NT2/D1 (cell line): ENCODE data around the gene MRPL34.

Source experiments
- YY1 ChIP-seq: IDR thresholded peaks from 2 replicates; pipeline ENCODE4 v1.6.1; 2011; ENCODE audit not compliant: insufficient read length, insufficient read depth
- ZNF274 ChIP-seq: IDR thresholded peaks from 2 replicates; pipeline ENCODE4 v1.6.1; 2011; ENCODE audit warnings: mild to moderate bottlenecking, low read depth, low read length

DNA sequence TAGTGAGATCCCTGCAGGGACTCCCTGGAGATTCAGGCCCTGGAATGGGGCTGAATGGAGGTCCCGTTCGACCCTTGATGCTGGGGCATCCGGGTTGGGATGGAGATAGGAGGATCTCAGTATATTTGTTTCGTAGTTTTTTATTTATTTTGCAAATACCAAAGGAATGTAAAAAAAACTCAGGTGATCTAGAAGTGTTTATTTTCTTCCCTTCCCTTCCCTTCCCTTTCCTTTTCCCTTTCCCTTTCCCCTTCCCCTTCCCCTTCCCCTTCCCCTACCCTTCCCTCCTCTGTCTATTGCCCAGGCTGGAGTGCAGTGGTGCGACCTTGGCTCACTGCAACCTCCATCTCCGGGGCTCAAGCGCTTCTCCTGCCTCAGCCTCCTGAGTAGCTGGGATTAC lies 36.2 kb downstream of the MRPL34 start:
- no peak for TF ChIP-seq YY1
- no peak for TF ChIP-seq ZNF274
